Measurements from ENCODE around the gene RRP12. TPM values are rescaled to one million over a fixed set of nuclear protein-coding genes. Genes with fewer than 3 reads are reported as not detected.
"Not testable (repeated sequence)": the region's sequence is repeated elsewhere in the genome, so short reads cannot be mapped to it uniquely, and the experiment has no call there.

RRP12 gene
- total RNA-seq, 1 donor from 2014 or later: 69.8 TPM

GRCh38 chr10:97427571-97428179 is 26.5 kb upstream of the RRP12 start:
- Mint-ChIP-seq H3K4me1 (ENCODE audit: low read depth) (peaks cover 31% of the 10 kb centered on the region), H3K36me3 (ENCODE audit: low read depth) (peaks cover 65% of the 10 kb centered on the region), H3K4me3 (ENCODE audit: low read depth) (peak overlapping the region; percentile 86), H3K27ac (peak overlapping the region; percentile 98), H3K9me3 (no peaks in the 10 kb centered on the region), H3K27me3 (ENCODE audit: low read depth) (no peaks in the 10 kb centered on the region)
- DNase-seq (ENCODE audit: low spot score): no peak
- intact Hi-C loops (cut with micrococcal nuclease): loop anchor here (1.0 to 10.0 kb wide), 5 partner anchors 18 to 217 kb away; partner anchors contain the start of genes MMS19, PI4K2A, RRP12 and UBTD1

GRCh38 chr10:97426776-97427570 is 25.8 kb upstream of the RRP12 start:
- Mint-ChIP-seq H3K9me3 (no peaks in the 10 kb centered on the region), H3K36me3 (ENCODE audit: low read depth) (peaks cover 61% of the 10 kb centered on the region), H3K27ac (peak overlapping the region; percentile 98), H3K4me1 (ENCODE audit: low read depth) (peaks cover 31% of the 10 kb centered on the region), H3K4me3 (ENCODE audit: low read depth) (peak overlapping the region; percentile 86), H3K27me3 (ENCODE audit: low read depth) (no peaks in the 10 kb centered on the region)
- intact Hi-C loops (cut with micrococcal nuclease): loop anchor here (2.0 to 10.0 kb wide), 2 partner anchors 72 to 218 kb away; partner anchors contain the start of genes MMS19, PI4K2A and UBTD1
- DNase-seq (ENCODE audit: low spot score): no peak

- DNase-seq (ENCODE audit: low spot score): peak; percentile 96
- intact Hi-C loops (cut with micrococcal nuclease): loop anchor here (2.0 to 10.0 kb wide), 2 partner anchors 73 to 219 kb away; partner anchors contain the start of genes MMS19, PI4K2A and UBTD1
- H3K4me3 Mint-ChIP-seq (ENCODE audit: low read depth): peak within 1 kb of the TSS; percentile 86
- H3K9me3 Mint-ChIP-seq: no peaks in the 10 kb centered on the region
- no peaks in the 10 kb centered on the region for H3K27me3 Mint-ChIP-seq (ENCODE audit: low read depth)
- H3K4me1 Mint-ChIP-seq (ENCODE audit: low read depth): peaks cover 34% of the 10 kb centered on the region
- H3K36me3 Mint-ChIP-seq (ENCODE audit: low read depth): peaks cover 53% of the 10 kb centered on the region
- H3K27ac Mint-ChIP-seq: peak within 1 kb of the TSS; percentile 98
Measured at GRCh38 chr10:97425964-97426775, 25.0 kb upstream of the RRP12 start, which contains the start of gene PGAM1. PGAM1 (plus strand) TSS chr10:97426191; CDS start chr10:97426308, 117 bp downstream.

GRCh38 chr10:97423757-97424098 is 22.6 kb upstream of the RRP12 start:
- peak overlapping the region; percentile 97 for H3K27ac Mint-ChIP-seq
- H3K36me3 Mint-ChIP-seq (ENCODE audit: low read depth): peaks cover 33% of the 10 kb centered on the region
- peaks cover 44% of the 10 kb centered on the region for H3K4me1 Mint-ChIP-seq (ENCODE audit: low read depth)
- H3K4me3 Mint-ChIP-seq (ENCODE audit: low read depth): peak overlapping the region; percentile 69
- DNase-seq (ENCODE audit: low spot score); H3K27me3 Mint-ChIP-seq (ENCODE audit: low read depth); H3K9me3 Mint-ChIP-seq: not testable (repeated sequence)
- intact Hi-C loops (cut with micrococcal nuclease): loop anchor here (1.0 to 10.0 kb wide), 2 partner anchors 10 to 221 kb away; partner anchors contain the start of gene PI4K2A

GRCh38 chr10:97416565-97416964 is 15.4 kb upstream of the RRP12 start:
- no peak for DNase-seq (ENCODE audit: low spot score)
- peaks cover 6% of the 10 kb centered on the region for H3K36me3 Mint-ChIP-seq (ENCODE audit: low read depth)
- no peaks in the 10 kb centered on the region for H3K9me3 Mint-ChIP-seq
- peak overlapping the region; percentile 46 for H3K27ac Mint-ChIP-seq
- intact Hi-C loops (cut with micrococcal nuclease): no loop called here
- no peak overlapping the region for H3K4me3 Mint-ChIP-seq (ENCODE audit: low read depth)
- no peaks in the 10 kb centered on the region for H3K27me3 Mint-ChIP-seq (ENCODE audit: low read depth)
- peaks cover 65% of the 10 kb centered on the region for H3K4me1 Mint-ChIP-seq (ENCODE audit: low read depth)

GRCh38 chr10:97412891-97413304 is 11.8 kb upstream of the RRP12 start:
- Mint-ChIP-seq H3K27ac (peak overlapping the region; percentile 91), H3K36me3 (ENCODE audit: low read depth) (peaks cover 3% of the 10 kb centered on the region), H3K9me3 (no peaks in the 10 kb centered on the region), H3K27me3 (ENCODE audit: low read depth) (no peaks in the 10 kb centered on the region), H3K4me1 (ENCODE audit: low read depth) (peaks cover 48% of the 10 kb centered on the region), H3K4me3 (ENCODE audit: low read depth) (peak overlapping the region; percentile 53)
- intact Hi-C loops (cut with micrococcal nuclease): loop anchor here (1.0 kb wide), 3 partner anchors 10 to 33 kb away; partner anchors contain the start of genes EXOSC1, RRP12 and ZDHHC16
- peak; percentile 43 for DNase-seq (ENCODE audit: low spot score)

- no peak for DNase-seq (ENCODE audit: low spot score)
- H3K4me3 Mint-ChIP-seq (ENCODE audit: low read depth): no peak overlapping the region
Measured at GRCh38 chr10:97411406-97411805, 10.3 kb upstream of the RRP12 start.

GRCh38 chr10:97408496-97408992 is 7.4 kb upstream of the RRP12 start:
- no peak overlapping the region for H3K27ac Mint-ChIP-seq
- H3K9me3 Mint-ChIP-seq: no peaks in the 10 kb centered on the region
- intact Hi-C loops (cut with micrococcal nuclease): no loop called here
- H3K27me3 Mint-ChIP-seq (ENCODE audit: low read depth): no peaks in the 10 kb centered on the region
- no peak overlapping the region for H3K4me3 Mint-ChIP-seq (ENCODE audit: low read depth)
- peaks cover 24% of the 10 kb centered on the region for H3K4me1 Mint-ChIP-seq (ENCODE audit: low read depth)
- no peak for DNase-seq (ENCODE audit: low spot score)
- H3K36me3 Mint-ChIP-seq (ENCODE audit: low read depth): peaks cover 3% of the 10 kb centered on the region

More at GRCh38 chr10:97411406-97411805, 10.3 kb upstream of the RRP12 start:
- intact Hi-C loops (cut with micrococcal nuclease): no loop called here
- H3K27me3 Mint-ChIP-seq (ENCODE audit: low read depth): no peaks in the 10 kb centered on the region
- H3K9me3 Mint-ChIP-seq: no peaks in the 10 kb centered on the region
- peaks cover 47% of the 10 kb centered on the region for H3K4me1 Mint-ChIP-seq (ENCODE audit: low read depth)
- H3K36me3 Mint-ChIP-seq (ENCODE audit: low read depth): peaks cover 3% of the 10 kb centered on the region
- H3K27ac Mint-ChIP-seq: no peak overlapping the region

- H3K36me3 Mint-ChIP-seq (ENCODE audit: low read depth): peaks cover under 1% of the 10 kb centered on the region
- H3K9me3 Mint-ChIP-seq: no peaks in the 10 kb centered on the region
- H3K4me3 Mint-ChIP-seq (ENCODE audit: low read depth): no peak overlapping the region
- intact Hi-C loops (cut with micrococcal nuclease): loop anchor here (1.0 kb wide), 3 partner anchors 20 to 145 kb away; no protein-coding TSS in a partner anchor
- H3K27ac Mint-ChIP-seq: peak overlapping the region; percentile 61
- DNase-seq (ENCODE audit: low spot score): no peak
- peaks cover 20% of the 10 kb centered on the region for H3K4me1 Mint-ChIP-seq (ENCODE audit: low read depth)
- H3K27me3 Mint-ChIP-seq (ENCODE audit: low read depth): no peaks in the 10 kb centered on the region
Measured at GRCh38 chr10:97407952-97408248, 6.8 kb upstream of the RRP12 start.

- intact Hi-C loops (cut with micrococcal nuclease): loop anchor here (1.0 kb wide), 3 partner anchors 21 to 146 kb away; no protein-coding TSS in a partner anchor
- Mint-ChIP-seq H3K4me1 (ENCODE audit: low read depth) (peaks cover 16% of the 10 kb centered on the region), H3K4me3 (ENCODE audit: low read depth) (peak overlapping the region; percentile 13), H3K27me3 (ENCODE audit: low read depth) (no peaks in the 10 kb centered on the region), H3K27ac (peak overlapping the region; percentile 61), H3K9me3 (no peaks in the 10 kb centered on the region), H3K36me3 (ENCODE audit: low read depth) (no peaks in the 10 kb centered on the region)
- peak; percentile 57 for DNase-seq (ENCODE audit: low spot score)
Measured at GRCh38 chr10:97407211-97407951, 6.2 kb upstream of the RRP12 start.

GRCh38 chr10:97406483-97406882 is 5.3 kb upstream of the RRP12 start:
- H3K36me3 Mint-ChIP-seq (ENCODE audit: low read depth); H3K27me3 Mint-ChIP-seq (ENCODE audit: low read depth); DNase-seq (ENCODE audit: low spot score); H3K27ac Mint-ChIP-seq; H3K9me3 Mint-ChIP-seq; H3K4me3 Mint-ChIP-seq (ENCODE audit: low read depth); intact Hi-C loops (cut with micrococcal nuclease): not testable (repeated sequence)
- H3K4me1 Mint-ChIP-seq (ENCODE audit: low read depth): peaks cover 17% of the 10 kb centered on the region

GRCh38 chr10:97406064-97406463 is 4.9 kb upstream of the RRP12 start:
- no peak for DNase-seq (ENCODE audit: low spot score)
- H3K27me3 Mint-ChIP-seq (ENCODE audit: low read depth): no peaks in the 10 kb centered on the region
- intact Hi-C loops (cut with micrococcal nuclease): no loop called here
- peaks cover 20% of the 10 kb centered on the region for H3K4me1 Mint-ChIP-seq (ENCODE audit: low read depth)
- peaks cover under 1% of the 10 kb centered on the region for H3K36me3 Mint-ChIP-seq (ENCODE audit: low read depth)
- no peak overlapping the region for H3K4me3 Mint-ChIP-seq (ENCODE audit: low read depth)
- no peaks in the 10 kb centered on the region for H3K9me3 Mint-ChIP-seq
- no peak overlapping the region for H3K27ac Mint-ChIP-seq
